Sigmoid colon (tissue), 3 donors: Measurements from ENCODE around the gene CNTN2.

ENCODE experiments used
- CTCF ChIP-seq, 4 experiments: fragments of 450-650 bp in 3 of 4; fragments of 200-600 bp in 1 of 4; IDR thresholded peaks; one replicate each; pipeline ENCODE4 v1.5.1; 2016 to 2019; ENCODE audit warnings: antibody characterized with exemption in 4 of 4, mild to moderate bottlenecking in 3 of 4, moderate library complexity in 2 of 4
- POLR2A ChIP-seq, 2 donors: fragments of 450-650 bp; IDR thresholded peaks; one replicate each; pipeline ENCODE4 v1.6.1; 2016; ENCODE audit warnings: antibody characterized with exemption in 2 of 2, mild to moderate bottlenecking in 2 of 2, moderate library complexity in 2 of 2

- TF ChIP-seq CTCF (IDR thresholded peaks at IDR 0.05) (no peak), POLR2A (IDR thresholded peaks at IDR 0.05) (no peak)
These were observed 48.7 kb upstream of the CNTN2 start for GRCh38 chr1:204994086-204994862.
